Frontal cortex (tissue), 4 donors: ENCODE results near the gene KRTAP10-11. TPM values are rescaled to one million over a fixed set of nuclear protein-coding genes. Genes with fewer than 3 reads are reported as not detected.
"Not testable (repeated sequence)": the region's sequence is repeated elsewhere in the genome, so short reads cannot be mapped to it uniquely, and the experiment has no call there.

Experiments
- DNase-seq, 2 donors: peaks; one replicate each; pipeline ENCODE4 v3.0.0; 2012; ENCODE audit warnings: low spot score in 2 of 2
- FAIRE-seq: peaks from 2 replicates; lab custom pipeline; 2012; peaks lifted over from hg19 to GRCh38; lab: Jason Lieb, UNC
- small RNA-seq: library from RNA; depleted of rRNA; stranded (forward); fragments of <200 nt; gene quantifications from one replicate; pipeline ENCODE3, GENCODE V24; 2014
- total RNA-seq: library from RNA; depleted of rRNA; stranded (reverse); fragments of >200 nt; gene quantifications from one replicate; pipeline ENCODE4 v1.2.3, GENCODE V29; 2014
- donor health status: control.
- donor health status: control.
- donor health status: control.

The KRTAP10-11 gene
- total RNA-seq, 1 donor from 2014 or later = not detected

DNA sequence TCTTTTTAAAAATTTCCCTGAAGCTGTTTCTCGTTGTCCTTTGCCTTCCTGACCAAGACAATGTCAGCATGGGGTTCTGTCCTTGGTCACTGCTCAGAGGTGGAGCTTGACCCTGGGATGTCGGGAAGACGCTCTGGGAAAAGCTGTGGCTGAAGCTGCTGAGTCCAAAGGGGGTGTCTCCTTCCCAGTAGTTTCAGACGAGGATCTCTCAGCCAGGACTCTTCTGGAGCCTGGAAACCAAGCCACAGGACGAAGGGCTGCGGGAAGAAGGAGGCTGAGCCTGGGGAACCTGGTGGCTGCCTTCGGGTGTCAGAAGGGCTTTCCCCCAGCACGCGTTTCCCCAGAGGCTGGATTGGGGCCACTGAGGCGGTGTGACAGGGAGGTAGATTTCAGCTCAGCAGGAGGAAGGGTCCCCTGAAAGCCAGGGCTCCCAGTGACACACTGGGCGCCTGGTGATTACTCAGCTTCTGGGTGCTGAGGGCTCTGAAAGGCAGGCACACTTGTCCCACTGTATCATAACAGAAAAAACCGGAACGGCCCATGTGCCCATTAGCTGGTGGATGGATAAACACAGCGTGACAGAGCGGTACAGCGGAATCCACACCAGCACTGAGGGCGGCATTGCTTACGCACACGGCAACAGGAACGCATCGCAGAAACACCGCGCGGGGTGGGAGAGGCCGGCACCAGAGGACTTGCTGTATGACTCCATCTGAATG is 40.8 kb downstream of the KRTAP10-11 start:
- FAIRE-seq = no peak
- no peak for DNase-seq

DNA sequence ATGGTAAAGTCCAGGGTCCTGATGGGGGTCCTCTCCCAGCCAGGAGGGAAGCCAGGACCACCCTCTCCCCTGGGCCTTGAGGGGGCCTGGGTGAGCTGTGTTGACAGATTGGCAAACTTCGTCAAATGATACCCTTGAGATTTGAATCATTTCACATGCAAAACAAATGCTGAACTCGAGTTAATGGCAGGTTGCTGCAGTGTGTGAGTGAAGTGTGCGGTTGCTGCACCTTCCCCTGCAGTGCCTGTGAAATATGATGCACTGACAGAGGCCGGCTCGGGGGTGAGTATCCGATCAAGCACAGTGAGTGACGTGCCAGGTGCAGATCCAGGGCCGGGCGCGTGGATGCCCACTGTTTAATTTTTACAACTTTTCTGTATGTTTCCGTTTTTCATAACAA is 41.5 kb downstream of the KRTAP10-11 start:
- FAIRE-seq (no peak), DNase-seq (no peak)

DNA sequence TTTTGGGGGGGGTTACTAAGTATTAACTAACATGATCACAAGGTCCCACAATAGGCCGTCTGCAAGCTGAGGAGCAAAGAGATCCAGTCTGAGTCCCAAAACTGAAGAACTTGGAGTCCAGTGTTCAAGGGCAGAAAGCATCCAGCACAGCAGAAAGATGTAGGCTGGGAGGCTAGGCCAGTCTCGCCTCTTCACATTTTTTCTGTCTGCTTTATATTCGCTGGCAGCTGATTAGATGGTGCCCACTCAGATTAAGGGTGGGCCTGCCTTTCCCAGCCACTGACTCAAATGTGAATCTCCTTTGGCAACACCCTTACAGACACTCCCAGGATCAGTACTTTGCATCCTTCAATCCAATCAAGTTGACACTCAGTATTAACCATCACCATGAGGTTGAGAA is 43.5 kb downstream of the KRTAP10-11 start:
- not testable (repeated sequence) for FAIRE-seq, DNase-seq

DNA sequence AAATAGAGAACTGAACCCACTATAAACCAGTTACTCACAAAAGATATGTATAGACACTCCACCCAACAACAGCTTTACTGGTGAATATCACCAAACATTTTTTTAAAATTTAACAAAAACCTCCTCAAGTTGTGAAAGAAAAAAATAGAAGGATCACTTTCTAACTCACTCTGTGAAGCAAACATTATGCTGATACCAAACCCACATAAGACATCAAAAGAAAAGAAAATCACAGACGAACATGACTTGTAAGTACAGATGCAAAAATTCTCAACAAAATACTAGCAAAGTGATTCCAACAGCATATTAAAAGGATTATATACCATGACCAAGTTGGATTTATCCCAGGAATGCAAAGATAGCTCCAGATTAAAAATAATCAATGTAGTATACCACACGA is 45.5 kb downstream of the KRTAP10-11 start:
- no peak for DNase-seq
- FAIRE-seq = no peak

DNA sequence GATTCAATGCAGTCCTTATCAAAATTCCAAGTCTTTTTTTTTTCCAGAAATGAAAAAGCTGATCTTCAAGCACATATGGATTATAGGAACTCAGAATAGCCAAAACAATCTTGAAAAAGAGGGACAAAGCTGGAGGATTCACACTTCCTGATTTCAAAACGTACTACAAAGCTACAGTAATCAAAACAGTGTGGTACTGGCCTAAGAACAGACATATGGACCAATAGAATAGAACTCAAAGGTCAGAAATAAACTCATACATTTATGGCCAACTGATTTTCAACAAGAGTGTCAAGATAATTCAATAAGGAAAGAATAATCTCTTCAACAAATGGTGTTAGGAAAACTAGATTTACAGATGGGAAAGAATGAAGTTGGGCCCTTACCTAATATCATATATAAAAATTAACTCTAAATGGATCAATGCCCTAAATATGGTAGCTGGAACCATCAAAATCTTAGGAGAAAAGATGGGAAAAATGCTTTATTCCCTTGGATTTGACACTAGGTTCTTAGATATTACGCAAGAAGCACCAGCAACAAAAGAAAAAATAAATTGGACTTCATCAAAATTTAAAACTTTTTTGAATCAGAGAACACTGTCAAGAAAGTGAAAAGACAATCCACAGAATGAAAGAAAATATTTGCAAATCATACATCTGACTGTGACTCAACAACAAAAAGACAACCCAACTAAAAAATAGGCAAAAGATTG is 46.7 kb downstream of the KRTAP10-11 start:
- DNase-seq (no peak), FAIRE-seq (no peak)

DNA sequence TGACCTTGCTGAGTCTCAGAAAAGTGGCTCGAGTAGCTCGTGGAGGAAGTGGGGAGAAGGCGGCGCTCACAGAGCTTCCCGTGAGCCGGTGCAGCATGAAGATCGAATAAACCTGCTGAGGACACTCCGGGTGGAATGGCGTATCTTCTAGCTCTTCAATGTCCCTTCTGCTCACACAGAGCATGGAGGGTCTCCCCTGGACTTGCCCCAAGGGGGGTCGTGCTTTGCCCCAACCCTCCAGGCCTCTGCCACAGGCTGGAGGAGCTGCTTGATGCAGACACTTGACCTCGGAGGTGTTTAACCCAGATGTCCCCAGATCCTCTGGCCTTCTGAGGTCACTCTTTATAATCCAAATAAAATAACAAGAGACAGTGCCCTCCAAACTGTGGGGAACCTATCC is 48.6 kb downstream of the KRTAP10-11 start:
- FAIRE-seq (no peak), DNase-seq (no peak)

DNA sequence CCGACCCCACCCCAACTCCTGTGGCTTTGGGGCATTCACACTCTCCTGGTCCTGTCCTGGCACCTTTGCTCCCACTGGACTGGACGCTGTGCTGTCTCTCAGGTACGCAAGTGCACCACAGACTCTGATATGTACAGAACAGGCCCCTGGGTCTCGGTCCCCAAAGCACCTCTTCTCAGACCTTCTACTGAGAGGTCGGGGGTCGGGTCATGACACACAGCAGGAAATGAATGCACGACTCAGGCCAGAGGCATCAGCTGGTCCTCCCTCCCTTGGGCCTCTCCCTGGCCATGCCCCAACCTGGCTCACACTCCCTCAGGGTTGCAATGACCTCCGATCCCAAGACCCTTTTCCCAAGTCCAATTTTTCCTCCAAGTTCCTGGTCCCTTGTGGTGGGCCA is 49.0 kb downstream of the KRTAP10-11 start:
- FAIRE-seq (no peak), DNase-seq (no peak)

DNA sequence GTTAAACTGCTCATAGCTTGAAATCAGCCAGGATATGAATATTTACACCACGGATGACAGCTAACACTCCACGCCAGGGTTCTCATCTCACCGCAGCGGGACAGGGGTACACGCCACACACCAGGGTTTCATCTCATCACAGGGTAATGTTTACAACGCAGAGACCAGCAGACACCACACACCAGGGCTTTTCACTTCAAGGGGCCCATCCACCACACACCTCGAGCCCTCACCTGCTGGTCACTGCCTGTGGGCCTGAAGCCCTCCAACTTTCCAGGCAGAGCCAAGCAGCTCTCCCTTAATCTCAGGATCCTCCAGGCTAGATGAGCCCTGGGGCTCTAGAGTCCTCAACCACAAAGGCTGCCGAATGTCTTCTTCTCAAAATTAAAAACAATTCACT is 49.4 kb downstream of the KRTAP10-11 start:
- DNase-seq = no peak
- FAIRE-seq = no peak

DNA sequence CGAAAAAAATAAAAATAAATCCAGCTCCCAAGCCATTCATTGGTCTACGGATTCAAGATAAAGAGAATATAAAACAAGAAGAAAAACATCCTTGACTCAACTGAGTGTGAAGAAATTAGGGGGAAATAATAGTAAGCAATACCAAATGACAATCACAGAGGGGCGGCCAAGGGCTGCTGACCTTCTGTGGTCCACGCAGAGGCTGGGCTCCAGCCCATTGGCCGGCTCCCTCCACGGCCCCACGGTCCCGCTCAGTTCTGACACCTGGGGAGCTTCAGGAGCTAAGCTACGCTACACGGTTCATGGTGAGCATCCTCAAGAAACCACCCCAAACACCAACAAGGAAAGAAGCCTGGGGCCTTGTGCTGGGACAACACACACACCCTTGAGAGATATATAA is 50.4 kb downstream of the KRTAP10-11 start:
- DNase-seq (no peak), FAIRE-seq (no peak)

Small RNA genes within 50 kb of the gene (small RNA-seq; reads per million reads assigned to genes)
- not detected for gene KRTAP12-6P

Other genes starting within 250 kb of the KRTAP10-11 start
- gene LRRC3, start 190.9 kb upstream of the KRTAP10-11 start, total RNA-seq = 3.7 TPM
- not detected for gene KRTAP10-1, start 106.2 kb upstream of the KRTAP10-11 start, total RNA-seq
- not detected for gene KRTAP10-2, start 94.9 kb upstream of the KRTAP10-11 start, total RNA-seq
- gene KRTAP10-3, start 87.6 kb upstream of the KRTAP10-11 start, total RNA-seq = not detected
- not detected for gene KRTAP10-4, start 72.7 kb upstream of the KRTAP10-11 start, total RNA-seq
- not detected for gene KRTAP10-5, start 65.8 kb upstream of the KRTAP10-11 start, total RNA-seq
- not detected for gene KRTAP10-6, start 53.9 kb upstream of the KRTAP10-11 start, total RNA-seq
- gene KRTAP10-7, start 45.8 kb upstream of the KRTAP10-11 start, total RNA-seq = not detected
- not detected for gene KRTAP10-8, start 34.3 kb upstream of the KRTAP10-11 start, total RNA-seq
- not detected for gene KRTAP10-9, start 19.3 kb upstream of the KRTAP10-11 start, total RNA-seq
- not detected for gene KRTAP10-10, start 9.1 kb upstream of the KRTAP10-11 start, total RNA-seq
- not detected for gene KRTAP12-4, start 8.2 kb downstream of the KRTAP10-11 start, total RNA-seq
- gene KRTAP12-3, start 11.5 kb downstream of the KRTAP10-11 start, total RNA-seq = not detected
- not detected for gene KRTAP12-2, start 20.5 kb downstream of the KRTAP10-11 start, total RNA-seq
- gene KRTAP12-1, start 35.7 kb downstream of the KRTAP10-11 start, total RNA-seq = not detected
- gene KRTAP10-12, start 50.8 kb downstream of the KRTAP10-11 start, total RNA-seq = not detected
- not detected for gene TSPEAR, start 65.2 kb downstream of the KRTAP10-11 start, total RNA-seq
- gene UBE2G2, start 155.4 kb downstream of the KRTAP10-11 start, total RNA-seq = 39.9 TPM
- gene SUMO3, start 171.6 kb downstream of the KRTAP10-11 start, total RNA-seq = 63.2 TPM
- 72.2 TPM for gene PTTG1IP, start 227.3 kb downstream of the KRTAP10-11 start, total RNA-seq